Omental fat pad (tissue), 4 donors: ENCODE data around the gene ZNF330. TPM values are rescaled to one million over a fixed set of nuclear protein-coding genes. Genes with fewer than 3 reads are reported as not detected.
"Not testable (repeated sequence)": the region's sequence is repeated elsewhere in the genome, so short reads cannot be mapped to it uniquely, and the experiment has no call there.

Experiments used
- ATAC-seq: fragments of 150-250 bp; one replicate; pipeline ENCODE4 v1.9.1; 2016; ENCODE audit warnings: mild to moderate bottlenecking, moderate library complexity; ENCODE audit not compliant: low FRiP score
- DNase-seq: peaks from one replicate; pipeline ENCODE4 v3.0.0-alpha.2; 2019; ENCODE audit warnings: low spot score
- total RNA-seq, 4 donors: library from RNA; depleted of rRNA; stranded (reverse); fragments of >200 nt; gene quantifications; one replicate each; pipeline ENCODE4 v1.1.0, GENCODE V29; 2016
- TF ChIP-seq, protein P1 (sequence below), 3 donors: fragments of 450-650 bp; IDR thresholded peaks; one replicate each; pipeline ENCODE4 v1.5.1; 2016 to 2017; ENCODE audit warnings: antibody characterized with exemption in 3 of 3, mild to moderate bottlenecking in 3 of 3, moderate library complexity in 2 of 3

Gene ZNF330
- 10 to 100 TPM; 29.6 to 48.5 (median 36.0) TPM for total RNA-seq

DNA sequence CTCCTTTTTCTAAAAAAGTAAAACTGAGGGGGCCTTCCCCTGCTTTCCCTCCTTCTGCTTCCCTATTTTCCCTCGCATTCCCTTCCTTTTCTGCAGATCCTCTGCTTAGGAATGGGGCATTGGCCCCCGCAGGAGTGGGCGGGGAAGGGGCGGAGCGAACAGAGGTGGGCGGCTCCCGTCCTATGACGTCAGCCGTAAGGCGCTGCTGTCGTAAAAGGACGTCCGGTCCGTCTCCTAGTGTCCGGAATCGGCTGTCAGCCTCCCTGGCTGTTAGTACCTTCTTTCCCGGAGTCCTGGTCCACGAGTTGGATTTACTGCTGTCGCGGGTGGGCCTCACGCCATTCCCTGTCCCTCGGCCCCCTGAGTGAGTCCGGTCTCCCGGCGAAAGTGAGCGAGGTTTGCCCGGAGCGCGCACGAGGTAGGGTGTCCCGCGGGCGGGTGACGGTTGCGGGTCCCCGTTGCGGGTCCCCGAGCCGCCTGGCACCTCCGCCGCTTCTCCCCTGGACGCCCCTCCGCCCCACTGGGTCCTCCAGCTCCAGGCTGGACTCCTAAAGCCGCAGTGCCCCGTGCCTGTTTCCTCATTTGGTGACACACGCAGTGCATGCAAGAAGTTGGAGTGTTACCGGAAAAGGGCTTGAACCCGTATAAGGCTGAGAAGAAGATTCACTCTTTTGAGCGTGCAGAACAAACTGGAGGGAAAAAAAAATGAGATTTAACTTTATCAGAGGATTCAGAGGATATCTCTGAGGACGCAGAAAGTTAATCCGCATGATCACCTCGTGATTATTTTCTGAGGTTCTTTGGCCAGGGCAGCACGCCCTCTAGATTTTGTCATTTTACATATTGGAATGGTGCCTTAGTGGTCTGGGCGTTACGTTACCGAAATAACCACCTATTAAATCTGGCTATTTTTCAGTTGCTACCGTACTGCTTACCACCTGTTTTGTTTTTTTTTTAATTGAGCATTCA, at the start of gene ZNF330:
Gene ZNF330, plus strand, starts transcription at position 205 of the 969 bp plus-strand sequence. CDS start 1,477 bp downstream, outside the sequence.
- peak; percentile 94 for DNase-seq
- ATAC-seq: peak; percentile 99
- TF ChIP-seq, protein P1, sequence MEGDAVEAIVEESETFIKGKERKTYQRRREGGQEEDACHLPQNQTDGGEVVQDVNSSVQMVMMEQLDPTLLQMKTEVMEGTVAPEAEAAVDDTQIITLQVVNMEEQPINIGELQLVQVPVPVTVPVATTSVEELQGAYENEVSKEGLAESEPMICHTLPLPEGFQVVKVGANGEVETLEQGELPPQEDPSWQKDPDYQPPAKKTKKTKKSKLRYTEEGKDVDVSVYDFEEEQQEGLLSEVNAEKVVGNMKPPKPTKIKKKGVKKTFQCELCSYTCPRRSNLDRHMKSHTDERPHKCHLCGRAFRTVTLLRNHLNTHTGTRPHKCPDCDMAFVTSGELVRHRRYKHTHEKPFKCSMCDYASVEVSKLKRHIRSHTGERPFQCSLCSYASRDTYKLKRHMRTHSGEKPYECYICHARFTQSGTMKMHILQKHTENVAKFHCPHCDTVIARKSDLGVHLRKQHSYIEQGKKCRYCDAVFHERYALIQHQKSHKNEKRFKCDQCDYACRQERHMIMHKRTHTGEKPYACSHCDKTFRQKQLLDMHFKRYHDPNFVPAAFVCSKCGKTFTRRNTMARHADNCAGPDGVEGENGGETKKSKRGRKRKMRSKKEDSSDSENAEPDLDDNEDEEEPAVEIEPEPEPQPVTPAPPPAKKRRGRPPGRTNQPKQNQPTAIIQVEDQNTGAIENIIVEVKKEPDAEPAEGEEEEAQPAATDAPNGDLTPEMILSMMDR (IDR thresholded peaks at IDR 0.05): no peak

GRCh38 chr4:141174457-141174856, 46.2 kb upstream of the ZNF330 start:
- DNase-seq: no peak
- TF ChIP-seq, protein P1 (IDR thresholded peaks at IDR 0.05): no peak
- no peak for ATAC-seq

DNA sequence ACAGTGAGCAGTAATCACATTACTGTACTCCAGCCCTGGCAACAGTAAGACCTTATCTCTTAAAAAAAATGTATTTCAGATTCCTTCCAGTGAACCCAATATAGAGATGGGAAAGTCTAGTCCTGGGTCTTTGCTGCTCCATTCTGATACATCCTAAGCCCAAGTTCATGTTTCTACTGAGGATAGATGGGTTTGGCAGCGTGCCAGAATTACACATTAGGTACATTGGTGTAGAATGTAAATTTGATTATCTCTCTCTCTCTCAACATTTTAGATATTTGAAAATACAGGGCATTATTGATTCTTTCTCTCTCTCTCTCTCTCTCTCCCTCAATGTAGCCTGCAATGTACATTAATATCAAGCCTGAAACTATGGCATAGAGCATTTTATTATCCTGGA, 43.5 kb upstream of the ZNF330 start:
- DNase-seq: peak; percentile 28
- TF ChIP-seq, protein P1 (IDR thresholded peaks at IDR 0.05): no peak
- no peak for ATAC-seq

- ATAC-seq: no peak
- DNase-seq: no peak
- TF ChIP-seq, protein P1 (IDR thresholded peaks at IDR 0.05): no peak
Observed at GRCh38 chr4:141179474-141180373, 41.0 kb upstream of the ZNF330 start.

- no peak for DNase-seq
Observed at GRCh38 chr4:141180991-141181761, 39.5 kb upstream of the ZNF330 start.

GRCh38 chr4:141183491-141183890, 37.2 kb upstream of the ZNF330 start:
- DNase-seq, ATAC-seq: not testable (repeated sequence)

More at GRCh38 chr4:141180991-141181761, 39.5 kb upstream of the ZNF330 start:
- TF ChIP-seq, protein P1 (IDR thresholded peaks at IDR 0.05): no peak
- no peak for ATAC-seq
